ENCODE data around the gene ZDHHC9.

- TF ChIP-seq, protein P1, sequence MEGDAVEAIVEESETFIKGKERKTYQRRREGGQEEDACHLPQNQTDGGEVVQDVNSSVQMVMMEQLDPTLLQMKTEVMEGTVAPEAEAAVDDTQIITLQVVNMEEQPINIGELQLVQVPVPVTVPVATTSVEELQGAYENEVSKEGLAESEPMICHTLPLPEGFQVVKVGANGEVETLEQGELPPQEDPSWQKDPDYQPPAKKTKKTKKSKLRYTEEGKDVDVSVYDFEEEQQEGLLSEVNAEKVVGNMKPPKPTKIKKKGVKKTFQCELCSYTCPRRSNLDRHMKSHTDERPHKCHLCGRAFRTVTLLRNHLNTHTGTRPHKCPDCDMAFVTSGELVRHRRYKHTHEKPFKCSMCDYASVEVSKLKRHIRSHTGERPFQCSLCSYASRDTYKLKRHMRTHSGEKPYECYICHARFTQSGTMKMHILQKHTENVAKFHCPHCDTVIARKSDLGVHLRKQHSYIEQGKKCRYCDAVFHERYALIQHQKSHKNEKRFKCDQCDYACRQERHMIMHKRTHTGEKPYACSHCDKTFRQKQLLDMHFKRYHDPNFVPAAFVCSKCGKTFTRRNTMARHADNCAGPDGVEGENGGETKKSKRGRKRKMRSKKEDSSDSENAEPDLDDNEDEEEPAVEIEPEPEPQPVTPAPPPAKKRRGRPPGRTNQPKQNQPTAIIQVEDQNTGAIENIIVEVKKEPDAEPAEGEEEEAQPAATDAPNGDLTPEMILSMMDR (IDR thresholded peaks at IDR 0.05): no peak
- no peak for TF ChIP-seq POLR2A (IDR thresholded peaks at IDR 0.05)
These were observed 20.6 kb downstream of the ZDHHC9 start for GRCh38 chrX:129823115-129823514.

All from ovary (tissue), 3 donors.